ENCODE data around the gene RRAS.

DNA sequence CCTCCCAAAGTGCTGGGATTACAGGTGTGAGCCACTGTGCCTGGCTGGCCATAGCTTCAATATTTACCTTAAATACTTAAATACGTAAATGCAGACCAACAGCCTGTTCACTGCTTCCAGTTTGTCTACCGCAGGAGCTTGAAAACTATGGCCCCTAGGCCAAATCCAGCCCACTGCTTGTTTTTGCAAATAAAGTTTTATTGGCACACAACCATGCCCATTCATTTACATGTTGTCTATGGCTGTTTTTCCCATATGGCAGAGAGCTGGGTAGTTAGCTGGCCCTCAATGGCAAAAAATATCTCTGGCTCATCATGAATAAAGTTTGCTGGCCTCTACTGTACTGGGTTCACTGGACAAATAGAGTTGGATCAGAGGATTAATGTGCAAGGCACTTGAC lies 37.1 kb downstream of the RRAS start:
- no peak for TF ChIP-seq CTCF (IDR thresholded peaks at IDR 0.05)
- no peak for TF ChIP-seq RFX5 (IDR thresholded peaks at IDR 0.05; ENCODE audit: low read length)
- TF ChIP-seq, protein P1, sequence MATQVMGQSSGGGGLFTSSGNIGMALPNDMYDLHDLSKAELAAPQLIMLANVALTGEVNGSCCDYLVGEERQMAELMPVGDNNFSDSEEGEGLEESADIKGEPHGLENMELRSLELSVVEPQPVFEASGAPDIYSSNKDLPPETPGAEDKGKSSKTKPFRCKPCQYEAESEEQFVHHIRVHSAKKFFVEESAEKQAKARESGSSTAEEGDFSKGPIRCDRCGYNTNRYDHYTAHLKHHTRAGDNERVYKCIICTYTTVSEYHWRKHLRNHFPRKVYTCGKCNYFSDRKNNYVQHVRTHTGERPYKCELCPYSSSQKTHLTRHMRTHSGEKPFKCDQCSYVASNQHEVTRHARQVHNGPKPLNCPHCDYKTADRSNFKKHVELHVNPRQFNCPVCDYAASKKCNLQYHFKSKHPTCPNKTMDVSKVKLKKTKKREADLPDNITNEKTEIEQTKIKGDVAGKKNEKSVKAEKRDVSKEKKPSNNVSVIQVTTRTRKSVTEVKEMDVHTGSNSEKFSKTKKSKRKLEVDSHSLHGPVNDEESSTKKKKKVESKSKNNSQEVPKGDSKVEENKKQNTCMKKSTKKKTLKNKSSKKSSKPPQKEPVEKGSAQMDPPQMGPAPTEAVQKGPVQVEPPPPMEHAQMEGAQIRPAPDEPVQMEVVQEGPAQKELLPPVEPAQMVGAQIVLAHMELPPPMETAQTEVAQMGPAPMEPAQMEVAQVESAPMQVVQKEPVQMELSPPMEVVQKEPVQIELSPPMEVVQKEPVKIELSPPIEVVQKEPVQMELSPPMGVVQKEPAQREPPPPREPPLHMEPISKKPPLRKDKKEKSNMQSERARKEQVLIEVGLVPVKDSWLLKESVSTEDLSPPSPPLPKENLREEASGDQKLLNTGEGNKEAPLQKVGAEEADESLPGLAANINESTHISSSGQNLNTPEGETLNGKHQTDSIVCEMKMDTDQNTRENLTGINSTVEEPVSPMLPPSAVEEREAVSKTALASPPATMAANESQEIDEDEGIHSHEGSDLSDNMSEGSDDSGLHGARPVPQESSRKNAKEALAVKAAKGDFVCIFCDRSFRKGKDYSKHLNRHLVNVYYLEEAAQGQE (IDR thresholded peaks at IDR 0.05; ENCODE audit: low read depth, low read length) = no peak
- TF ChIP-seq TAF1 (IDR thresholded peaks at IDR 0.05; ENCODE audit: borderline replicate concordance, low read depth, low read length) = no peak
- TF ChIP-seq EZH2phosphoT487 (IDR thresholded peaks at IDR 0.05; ENCODE audit: borderline replicate concordance, low read depth) = no peak
- no peak for TF ChIP-seq EP300 (IDR thresholded peaks at IDR 0.05; ENCODE audit: borderline replicate concordance in 1 of 2, low read depth in 1 of 2, low read length in 1 of 2)
- TF ChIP-seq CHD2 (IDR thresholded peaks at IDR 0.05; ENCODE audit: low read length, partially characterized antibody) = no peak
- TF ChIP-seq SIN3A (IDR thresholded peaks at IDR 0.05; ENCODE audit: borderline replicate concordance, low read depth, low read length) = no peak
- TF ChIP-seq JUND (IDR thresholded peaks at IDR 0.05) = no peak
- no peak for TF ChIP-seq YY1 (IDR thresholded peaks at IDR 0.05; ENCODE audit: low read depth)

Data from SK-N-SH (cell line).